HepG2 (cell line): ENCODE data around the gene PRR30. TPM values are rescaled to one million over a fixed set of nuclear protein-coding genes. Genes with fewer than 3 reads are reported as not detected.

Experiments
- FIP1L1 ChIP-seq: fragments of 200-400 bp; formaldehyde crosslinking; IDR thresholded peaks from 2 replicates; pipeline ENCODE4 v1.6.1; 2018; ENCODE audit warnings: low read depth, mild to moderate bottlenecking, low read length, moderate library complexity, borderline replicate concordance; ENCODE audit not compliant: insufficient read depth
- NFIC ChIP-seq: IDR thresholded peaks from 2 replicates; pipeline ENCODE4 v1.6.1; 2012; ENCODE audit warnings: mild to moderate bottlenecking, low read length, inconsistent platforms
- REL ChIP-seq: sonication (generic); formaldehyde crosslinking; conservative IDR thresholded peaks from 2 replicates; pipeline ENCODE4 v1.8.0; 2022; ENCODE audit warnings: mild to moderate bottlenecking, missing genetic modification reagents, moderate library complexity
- STAT5B ChIP-seq: sonication (generic); formaldehyde crosslinking; IDR thresholded peaks from 2 replicates; pipeline ENCODE4 v1.4.0; 2020; ENCODE audit warnings: missing genetic modification reagents
- ZNF747 ChIP-seq: sonication (generic); formaldehyde crosslinking; IDR thresholded peaks from 2 replicates; pipeline ENCODE4 v1.8.1; 2023; ENCODE audit warnings: missing genetic modification reagents, mild to moderate bottlenecking, borderline replicate concordance
- polyA plus RNA-seq, 8 experiments: library from polyadenylated mRNA; depleted of rRNA in 3 of 8; stranded (reverse) in 7 of 8; unstranded in 1 of 8; fragments of >200 nt; fragmentation: Illumina TruSeq in 4 of 8; extraction: Trizol in 4 of 8; gene quantifications; 2 replicates each; pipeline versions ENCODE4 v1.2.1 to v1.2.3, GENCODE V29; 2011 to 2016; ENCODE audit warnings: low read depth in 4 of 8, missing spikeins in 1 of 8, mixed read lengths in 1 of 8; ENCODE audit not compliant: insufficient read depth in 1 of 8
- total RNA-seq, 5 experiments: library from RNA; depleted of rRNA; stranded (reverse); fragments of >200 nt; fragmentation: Illumina TruSeq; extraction: Trizol; gene quantifications; 2 replicates each; pipeline ENCODE4 v1.2.3, GENCODE V29; 2016; ENCODE audit warnings: low read depth in 1 of 5
- TF ChIP-seq, protein P1 (sequence below): fragments of 450-650 bp; IDR thresholded peaks from 2 replicates; pipeline ENCODE4 v1.6.1; 2017; ENCODE audit warnings: mild to moderate bottlenecking
- TF ChIP-seq, protein P2 (sequence below): sonication (generic); formaldehyde crosslinking; IDR thresholded peaks from 2 replicates; pipeline ENCODE4 v1.4.0; 2020; ENCODE audit warnings: missing genetic modification reagents
- TF ChIP-seq, protein P3 (sequence below): sonication (generic); formaldehyde crosslinking; IDR thresholded peaks from 2 replicates; pipeline ENCODE4 v1.5.0; 2020; ENCODE audit warnings: mild to moderate bottlenecking, missing genetic modification reagents, moderate library complexity
- TF ChIP-seq, protein P4 (sequence below): sonication (generic); formaldehyde crosslinking; IDR thresholded peaks from 2 replicates; pipeline ENCODE4 v1.4.0; 2020; ENCODE audit warnings: mild to moderate bottlenecking, low read depth, missing genetic modification reagents
- TF ChIP-seq, protein P5 (sequence below): sonication (generic); formaldehyde crosslinking; IDR thresholded peaks from 2 replicates; pipeline ENCODE4 v1.4.0; 2020; ENCODE audit warnings: mild to moderate bottlenecking, missing genetic modification reagents, borderline replicate concordance
- TF ChIP-seq, protein P6 (sequence below): sonication (generic); formaldehyde crosslinking; IDR thresholded peaks from 2 replicates; pipeline ENCODE4 v1.4.0; 2020; ENCODE audit warnings: mild to moderate bottlenecking, missing genetic modification reagents, borderline replicate concordance

PRR30 gene
- total and polyA plus RNA-seq, 2 of the 13 experiments (the other 11 are each of a cell fraction or from before 2014, with no cell fraction given), result not detected

DNA sequence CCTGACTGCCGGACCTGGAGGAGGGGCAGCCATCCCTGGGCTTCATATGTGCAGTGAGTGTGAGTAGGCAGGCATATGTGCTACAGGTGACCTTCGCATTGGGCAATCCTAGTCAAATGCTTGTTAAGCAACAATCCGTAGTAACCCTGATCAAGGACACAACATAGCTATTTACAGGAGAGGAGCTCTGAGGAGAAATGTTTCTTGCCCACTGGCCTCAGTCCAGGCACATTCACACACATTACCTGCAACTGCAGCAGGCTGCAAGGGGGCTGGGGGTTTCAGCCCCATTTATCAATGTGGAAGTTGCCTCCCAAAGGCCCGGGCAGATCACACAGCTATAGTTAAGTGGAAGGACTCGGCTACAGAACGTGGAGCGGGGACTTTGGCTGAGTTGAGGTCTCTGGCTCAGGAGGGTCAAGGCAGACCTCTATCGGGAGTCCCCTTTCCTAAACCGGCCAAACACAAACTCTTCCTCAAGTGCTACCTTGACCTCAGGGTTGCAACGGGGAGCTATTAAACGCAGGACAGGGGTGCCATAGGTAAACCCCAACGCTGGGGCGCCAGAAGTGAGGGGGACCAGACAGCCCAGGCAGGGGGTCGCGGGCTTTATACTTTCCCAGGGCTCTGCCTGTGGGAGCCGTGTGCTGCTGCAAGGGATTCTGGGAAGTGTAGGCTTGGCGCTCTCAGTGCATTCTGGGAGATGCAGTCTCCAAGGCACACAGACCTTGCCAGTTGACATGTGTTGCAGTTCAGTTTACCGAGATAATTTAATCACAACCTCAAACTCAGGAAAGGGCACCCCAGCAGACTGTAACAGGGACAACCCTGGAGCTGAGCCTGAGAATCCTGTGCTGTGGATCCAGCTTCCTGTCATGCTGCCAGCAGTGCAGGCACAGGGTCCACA lies 43.2 kb downstream of the PRR30 start (continued):
- TF ChIP-seq ZNF747, result peak; percentile 92
- TF ChIP-seq, protein P1, sequence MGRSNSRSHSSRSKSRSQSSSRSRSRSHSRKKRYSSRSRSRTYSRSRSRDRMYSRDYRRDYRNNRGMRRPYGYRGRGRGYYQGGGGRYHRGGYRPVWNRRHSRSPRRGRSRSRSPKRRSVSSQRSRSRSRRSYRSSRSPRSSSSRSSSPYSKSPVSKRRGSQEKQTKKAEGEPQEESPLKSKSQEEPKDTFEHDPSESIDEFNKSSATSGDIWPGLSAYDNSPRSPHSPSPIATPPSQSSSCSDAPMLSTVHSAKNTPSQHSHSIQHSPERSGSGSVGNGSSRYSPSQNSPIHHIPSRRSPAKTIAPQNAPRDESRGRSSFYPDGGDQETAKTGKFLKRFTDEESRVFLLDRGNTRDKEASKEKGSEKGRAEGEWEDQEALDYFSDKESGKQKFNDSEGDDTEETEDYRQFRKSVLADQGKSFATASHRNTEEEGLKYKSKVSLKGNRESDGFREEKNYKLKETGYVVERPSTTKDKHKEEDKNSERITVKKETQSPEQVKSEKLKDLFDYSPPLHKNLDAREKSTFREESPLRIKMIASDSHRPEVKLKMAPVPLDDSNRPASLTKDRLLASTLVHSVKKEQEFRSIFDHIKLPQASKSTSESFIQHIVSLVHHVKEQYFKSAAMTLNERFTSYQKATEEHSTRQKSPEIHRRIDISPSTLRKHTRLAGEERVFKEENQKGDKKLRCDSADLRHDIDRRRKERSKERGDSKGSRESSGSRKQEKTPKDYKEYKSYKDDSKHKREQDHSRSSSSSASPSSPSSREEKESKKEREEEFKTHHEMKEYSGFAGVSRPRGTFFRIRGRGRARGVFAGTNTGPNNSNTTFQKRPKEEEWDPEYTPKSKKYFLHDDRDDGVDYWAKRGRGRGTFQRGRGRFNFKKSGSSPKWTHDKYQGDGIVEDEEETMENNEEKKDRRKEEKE, result no peak
- no peak for TF ChIP-seq FIP1L1
- TF ChIP-seq REL, result no peak
- TF ChIP-seq, protein P2, sequence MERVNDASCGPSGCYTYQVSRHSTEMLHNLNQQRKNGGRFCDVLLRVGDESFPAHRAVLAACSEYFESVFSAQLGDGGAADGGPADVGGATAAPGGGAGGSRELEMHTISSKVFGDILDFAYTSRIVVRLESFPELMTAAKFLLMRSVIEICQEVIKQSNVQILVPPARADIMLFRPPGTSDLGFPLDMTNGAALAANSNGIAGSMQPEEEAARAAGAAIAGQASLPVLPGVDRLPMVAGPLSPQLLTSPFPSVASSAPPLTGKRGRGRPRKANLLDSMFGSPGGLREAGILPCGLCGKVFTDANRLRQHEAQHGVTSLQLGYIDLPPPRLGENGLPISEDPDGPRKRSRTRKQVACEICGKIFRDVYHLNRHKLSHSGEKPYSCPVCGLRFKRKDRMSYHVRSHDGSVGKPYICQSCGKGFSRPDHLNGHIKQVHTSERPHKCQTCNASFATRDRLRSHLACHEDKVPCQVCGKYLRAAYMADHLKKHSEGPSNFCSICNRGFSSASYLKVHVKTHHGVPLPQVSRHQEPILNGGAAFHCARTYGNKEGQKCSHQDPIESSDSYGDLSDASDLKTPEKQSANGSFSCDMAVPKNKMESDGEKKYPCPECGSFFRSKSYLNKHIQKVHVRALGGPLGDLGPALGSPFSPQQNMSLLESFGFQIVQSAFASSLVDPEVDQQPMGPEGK (CRISPR knock-in tag), result peak; percentile 91
- TF ChIP-seq, protein P3, sequence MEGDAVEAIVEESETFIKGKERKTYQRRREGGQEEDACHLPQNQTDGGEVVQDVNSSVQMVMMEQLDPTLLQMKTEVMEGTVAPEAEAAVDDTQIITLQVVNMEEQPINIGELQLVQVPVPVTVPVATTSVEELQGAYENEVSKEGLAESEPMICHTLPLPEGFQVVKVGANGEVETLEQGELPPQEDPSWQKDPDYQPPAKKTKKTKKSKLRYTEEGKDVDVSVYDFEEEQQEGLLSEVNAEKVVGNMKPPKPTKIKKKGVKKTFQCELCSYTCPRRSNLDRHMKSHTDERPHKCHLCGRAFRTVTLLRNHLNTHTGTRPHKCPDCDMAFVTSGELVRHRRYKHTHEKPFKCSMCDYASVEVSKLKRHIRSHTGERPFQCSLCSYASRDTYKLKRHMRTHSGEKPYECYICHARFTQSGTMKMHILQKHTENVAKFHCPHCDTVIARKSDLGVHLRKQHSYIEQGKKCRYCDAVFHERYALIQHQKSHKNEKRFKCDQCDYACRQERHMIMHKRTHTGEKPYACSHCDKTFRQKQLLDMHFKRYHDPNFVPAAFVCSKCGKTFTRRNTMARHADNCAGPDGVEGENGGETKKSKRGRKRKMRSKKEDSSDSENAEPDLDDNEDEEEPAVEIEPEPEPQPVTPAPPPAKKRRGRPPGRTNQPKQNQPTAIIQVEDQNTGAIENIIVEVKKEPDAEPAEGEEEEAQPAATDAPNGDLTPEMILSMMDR (CRISPR knock-in tag), result peak; percentile 22
- peak; percentile 73; the same call in 1 of the 2 replicates for TF ChIP-seq NFIC
- TF ChIP-seq, protein P4, sequence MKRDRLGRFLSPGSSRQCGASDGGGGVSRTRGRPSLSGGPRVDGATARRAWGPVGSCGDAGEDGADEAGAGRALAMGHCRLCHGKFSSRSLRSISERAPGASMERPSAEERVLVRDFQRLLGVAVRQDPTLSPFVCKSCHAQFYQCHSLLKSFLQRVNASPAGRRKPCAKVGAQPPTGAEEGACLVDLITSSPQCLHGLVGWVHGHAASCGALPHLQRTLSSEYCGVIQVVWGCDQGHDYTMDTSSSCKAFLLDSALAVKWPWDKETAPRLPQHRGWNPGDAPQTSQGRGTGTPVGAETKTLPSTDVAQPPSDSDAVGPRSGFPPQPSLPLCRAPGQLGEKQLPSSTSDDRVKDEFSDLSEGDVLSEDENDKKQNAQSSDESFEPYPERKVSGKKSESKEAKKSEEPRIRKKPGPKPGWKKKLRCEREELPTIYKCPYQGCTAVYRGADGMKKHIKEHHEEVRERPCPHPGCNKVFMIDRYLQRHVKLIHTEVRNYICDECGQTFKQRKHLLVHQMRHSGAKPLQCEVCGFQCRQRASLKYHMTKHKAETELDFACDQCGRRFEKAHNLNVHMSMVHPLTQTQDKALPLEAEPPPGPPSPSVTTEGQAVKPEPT, result no peak
- TF ChIP-seq, protein P5, sequence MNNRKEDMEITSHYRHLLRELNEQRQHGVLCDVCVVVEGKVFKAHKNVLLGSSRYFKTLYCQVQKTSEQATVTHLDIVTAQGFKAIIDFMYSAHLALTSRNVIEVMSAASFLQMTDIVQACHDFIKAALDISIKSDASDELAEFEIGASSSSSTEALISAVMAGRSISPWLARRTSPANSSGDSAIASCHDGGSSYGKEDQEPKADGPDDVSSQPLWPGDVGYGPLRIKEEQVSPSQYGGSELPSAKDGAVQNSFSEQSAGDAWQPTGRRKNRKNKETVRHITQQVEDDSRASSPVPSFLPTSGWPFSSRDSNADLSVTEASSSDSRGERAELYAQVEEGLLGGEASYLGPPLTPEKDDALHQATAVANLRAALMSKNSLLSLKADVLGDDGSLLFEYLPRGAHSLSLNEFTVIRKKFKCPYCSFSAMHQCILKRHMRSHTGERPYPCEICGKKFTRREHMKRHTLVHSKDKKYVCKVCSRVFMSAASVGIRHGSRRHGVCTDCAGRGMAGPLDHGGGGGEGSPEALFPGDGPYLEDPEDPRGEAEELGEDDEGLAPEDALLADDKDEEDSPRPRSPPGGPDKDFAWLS (CRISPR knock-in tag), result no peak
- TF ChIP-seq STAT5B (CRISPR knock-in tag), result peak; percentile 51
- TF ChIP-seq, protein P6, sequence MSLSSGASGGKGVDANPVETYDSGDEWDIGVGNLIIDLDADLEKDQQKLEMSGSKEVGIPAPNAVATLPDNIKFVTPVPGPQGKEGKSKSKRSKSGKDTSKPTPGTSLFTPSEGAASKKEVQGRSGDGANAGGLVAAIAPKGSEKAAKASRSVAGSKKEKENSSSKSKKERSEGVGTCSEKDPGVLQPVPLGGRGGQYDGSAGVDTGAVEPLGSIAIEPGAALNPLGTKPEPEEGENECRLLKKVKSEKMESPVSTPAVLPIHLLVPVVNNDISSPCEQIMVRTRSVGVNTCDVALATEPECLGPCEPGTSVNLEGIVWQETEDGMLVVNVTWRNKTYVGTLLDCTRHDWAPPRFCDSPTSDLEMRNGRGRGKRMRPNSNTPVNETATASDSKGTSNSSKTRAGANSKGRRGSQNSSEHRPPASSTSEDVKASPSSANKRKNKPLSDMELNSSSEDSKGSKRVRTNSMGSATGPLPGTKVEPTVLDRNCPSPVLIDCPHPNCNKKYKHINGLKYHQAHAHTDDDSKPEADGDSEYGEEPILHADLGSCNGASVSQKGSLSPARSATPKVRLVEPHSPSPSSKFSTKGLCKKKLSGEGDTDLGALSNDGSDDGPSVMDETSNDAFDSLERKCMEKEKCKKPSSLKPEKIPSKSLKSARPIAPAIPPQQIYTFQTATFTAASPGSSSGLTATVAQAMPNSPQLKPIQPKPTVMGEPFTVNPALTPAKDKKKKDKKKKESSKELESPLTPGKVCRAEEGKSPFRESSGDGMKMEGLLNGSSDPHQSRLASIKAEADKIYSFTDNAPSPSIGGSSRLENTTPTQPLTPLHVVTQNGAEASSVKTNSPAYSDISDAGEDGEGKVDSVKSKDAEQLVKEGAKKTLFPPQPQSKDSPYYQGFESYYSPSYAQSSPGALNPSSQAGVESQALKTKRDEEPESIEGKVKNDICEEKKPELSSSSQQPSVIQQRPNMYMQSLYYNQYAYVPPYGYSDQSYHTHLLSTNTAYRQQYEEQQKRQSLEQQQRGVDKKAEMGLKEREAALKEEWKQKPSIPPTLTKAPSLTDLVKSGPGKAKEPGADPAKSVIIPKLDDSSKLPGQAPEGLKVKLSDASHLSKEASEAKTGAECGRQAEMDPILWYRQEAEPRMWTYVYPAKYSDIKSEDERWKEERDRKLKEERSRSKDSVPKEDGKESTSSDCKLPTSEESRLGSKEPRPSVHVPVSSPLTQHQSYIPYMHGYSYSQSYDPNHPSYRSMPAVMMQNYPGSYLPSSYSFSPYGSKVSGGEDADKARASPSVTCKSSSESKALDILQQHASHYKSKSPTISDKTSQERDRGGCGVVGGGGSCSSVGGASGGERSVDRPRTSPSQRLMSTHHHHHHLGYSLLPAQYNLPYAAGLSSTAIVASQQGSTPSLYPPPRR (CRISPR knock-in tag), result peak; percentile 87
